OCI-LY7 (cell line): ENCODE data around the gene ATP2B1. TPM values are rescaled to one million over a fixed set of nuclear protein-coding genes. Genes with fewer than 3 reads are reported as not detected.

Experiments used
- BruUV-seq: library from RNA; stranded (reverse); fragments of 400-500 nt; replicated peaks from 2 replicates; lab custom pipeline; 2021; lab: Mats Ljungman, UMichigan
- CTCF ChIA-PET: fragments of 300-600 bp; sonication (Branson Sonifier 250); formaldehyde crosslinking; loops from one replicate; lab custom pipeline; 2022; ENCODE audit warnings: antibody characterized with exemption; ENCODE audit not compliant: unreplicated experiment; lab: Charles Lee
- POLR2A ChIA-PET: fragments of 300-600 bp; sonication (Branson Sonifier 250); formaldehyde crosslinking; loops from one replicate; lab custom pipeline; 2022; ENCODE audit warnings: antibody characterized with exemption; lab: Charles Lee
- DNase-seq: peaks from one replicate; pipeline ENCODE4 v3.0.0-alpha.2; 2015; ENCODE audit warnings: low spot score
- H2AFZ ChIP-seq: fragments of 200-600 bp; sonication (generic), shearing (Covaris generic); 2 replicates; pipeline ENCODE4 v1.6.1; 2014; ENCODE audit warnings: mild to moderate bottlenecking, antibody characterized with exemption, low read length, moderate library complexity
- H3K27ac ChIP-seq: fragments of 200-600 bp; sonication (generic); 2 replicates; pipeline ENCODE4 v1.5.1; 2014; ENCODE audit warnings: mixed run types, low read depth, mild to moderate bottlenecking, moderate library complexity, low read length, inconsistent platforms; ENCODE audit not compliant: poor library complexity, severe bottlenecking
- H3K36me3 ChIP-seq: fragments of 200-600 bp; sonication (generic); 2 replicates; pipeline ENCODE4 v1.6.1; 2014; ENCODE audit warnings: mild to moderate bottlenecking, antibody characterized with exemption, low read length, moderate library complexity, mixed read lengths; ENCODE audit not compliant: insufficient read depth
- H3K4me1 ChIP-seq: fragments of 200-600 bp; sonication (generic); 2 replicates; pipeline ENCODE4 v1.5.1; 2014; ENCODE audit warnings: mild to moderate bottlenecking, low read length; ENCODE audit not compliant: insufficient read depth, poor library complexity, severe bottlenecking
- H3K4me2 ChIP-seq: fragments of 200-600 bp; sonication (generic); 2 replicates; pipeline ENCODE4 v1.6.1; 2014; ENCODE audit warnings: mild to moderate bottlenecking, low read length
- H3K4me3 ChIP-seq: fragments of 200-600 bp; sonication (generic); 2 replicates; pipeline ENCODE4 v1.5.1; 2014; ENCODE audit warnings: mild to moderate bottlenecking, low read depth, low read length; ENCODE audit not compliant: poor library complexity, severe bottlenecking
- H3K79me2 ChIP-seq: fragments of 200-600 bp; sonication (generic); 2 replicates; pipeline ENCODE4 v1.6.1; 2016; ENCODE audit warnings: low read depth, mild to moderate bottlenecking, low read length, moderate library complexity, mixed read lengths; ENCODE audit not compliant: insufficient read depth
- H3K9me2 ChIP-seq: fragments of 200-600 bp; sonication (generic); 2 replicates; pipeline ENCODE4 v1.6.1; 2016; ENCODE audit warnings: mild to moderate bottlenecking, low read length, mixed read lengths; ENCODE audit not compliant: insufficient read depth
- H3K9me3 ChIP-seq: fragments of 200-600 bp; sonication (generic); 2 replicates; pipeline ENCODE4 v1.6.1; 2014; ENCODE audit warnings: mild to moderate bottlenecking, mixed run types, low read length, mixed read lengths
- H4K20me1 ChIP-seq: fragments of 200-600 bp; sonication (generic); 2 replicates; pipeline ENCODE4 v1.6.1; 2014; ENCODE audit warnings: mild to moderate bottlenecking, antibody characterized with exemption, low read length, moderate library complexity, mixed read lengths; ENCODE audit not compliant: insufficient read depth
- CTCF ChIP-seq: fragments of 200-600 bp; sonication (generic); conservative IDR thresholded peaks from 2 replicates; pipeline ENCODE4 v1.5.1; 2014; ENCODE audit warnings: mild to moderate bottlenecking, antibody characterized with exemption, low read length, moderate library complexity, mixed read lengths
- EZH2phosphoT487 ChIP-seq: fragments of 200-600 bp; sonication (generic); IDR thresholded peaks from 2 replicates; pipeline ENCODE4 v1.6.1; 2018; ENCODE audit warnings: low read depth, borderline replicate concordance, mild to moderate bottlenecking, mixed run types, antibody characterized with exemption, low read length, moderate library complexity, mixed read lengths
- intact Hi-C: fragments of 100-400 bp; cut with micrococcal nuclease; formaldehyde crosslinking; loops from one replicate; pipeline ENCODE4 v1.10.0; 2022; ENCODE audit not compliant: unreplicated experiment
- total RNA-seq, 2 experiments: library from RNA; depleted of rRNA in 1 of 2; stranded (reverse); fragments of >200 nt in 1 of 2; shearing (Covaris generic) in 1 of 2; gene quantifications; 2 replicates each; pipeline ENCODE4 v1.2.3, GENCODE V29; 2014 to 2022

ATP2B1 gene
- total RNA-seq, 2 experiments from 2014 or later: 58.5 to 74.9 TPM

DNA sequence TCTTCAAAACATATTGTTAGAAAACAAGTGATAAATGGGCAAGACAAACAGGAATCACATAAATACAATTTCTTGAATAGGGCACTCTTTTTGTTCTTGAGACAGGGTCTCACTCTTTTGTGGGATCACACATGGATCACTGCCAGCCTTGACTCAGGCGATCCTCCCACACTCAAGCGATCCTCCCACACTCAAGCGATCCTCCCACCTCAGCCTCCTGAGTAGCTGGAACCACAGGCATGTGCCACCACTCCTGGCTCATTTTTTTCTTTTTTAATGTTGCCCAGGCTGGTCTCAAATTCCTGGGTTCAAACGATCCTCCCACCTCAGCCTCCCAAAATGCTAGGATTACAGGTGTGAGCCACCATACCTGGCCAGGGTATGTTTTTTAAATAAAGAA lies 57.4 kb downstream of the ATP2B1 start:
- H3K79me2 ChIP-seq: peaks cover 53% of the 10 kb centered on the region; the same call in 1 of the 2 replicates
- CTCF ChIA-PET: no interaction called here
- H3K36me3 ChIP-seq: peaks cover 70% of the 10 kb centered on the region
- no TSS peak for BruUV-seq
- no peak overlapping the region for H3K4me2 ChIP-seq
- DNase-seq: no peak
- POLR2A ChIA-PET: interaction anchor here (0.9 kb wide), 1 partner anchor 76 kb away, joined by 3 read pairs; no protein-coding TSS in a partner anchor
- TF ChIP-seq CTCF: no peak
- no peak for TF ChIP-seq EZH2phosphoT487
- intact Hi-C loops: no loop called here
- no peaks in the 10 kb centered on the region for H3K9me2 ChIP-seq
- H3K4me3 ChIP-seq: no peak overlapping the region
- no peak overlapping the region for H3K27ac ChIP-seq
- H4K20me1 ChIP-seq: no peaks in the 10 kb centered on the region
- no peak overlapping the region for H2AFZ ChIP-seq
- H3K9me3 ChIP-seq: peaks cover 21% of the 10 kb centered on the region; the same call in 1 of the 2 replicates
- H3K4me1 ChIP-seq: no peaks in the 10 kb centered on the region

- BruUV-seq: no TSS peak
Observed at GRCh38 chr12:89650239-89650638, 58.4 kb downstream of the ATP2B1 start.

More at GRCh38 chr12:89650239-89650638, 58.4 kb downstream of the ATP2B1 start:
- Histone ChIP-seq H3K27ac (no peak overlapping the region), H3K9me2 (no peaks in the 10 kb centered on the region), H3K36me3 (peaks cover 70% of the 10 kb centered on the region), H3K4me2 (no peak overlapping the region), H3K9me3 (peaks cover 17% of the 10 kb centered on the region; the same call in 1 of the 2 replicates), H2AFZ (no peak overlapping the region), H3K4me1 (no peaks in the 10 kb centered on the region), H4K20me1 (no peaks in the 10 kb centered on the region), H3K79me2 (peaks cover 53% of the 10 kb centered on the region; the same call in 1 of the 2 replicates), H3K4me3 (no peak overlapping the region)
- POLR2A ChIA-PET: interaction anchor here (0.9 kb wide), 1 partner anchor 75 kb away, joined by 3 read pairs; no protein-coding TSS in a partner anchor
- no peak for DNase-seq
- CTCF ChIA-PET: no interaction called here
- intact Hi-C loops: no loop called here
- TF ChIP-seq EZH2phosphoT487: no peak
- no peak for TF ChIP-seq CTCF
